Midbrain (tissue), 1 donor: ENCODE data around the gene SPOCK1.

Source experiments
- DNase-seq: peaks from one replicate; lab custom pipeline; 2025; lab: John Stamatoyannopoulos, UW

The SPOCK1 gene

GRCh38 chr5:137361280-137361679 lies 137.8 kb downstream of the SPOCK1 start:
- DNase-seq: no peak

- DNase-seq: no peak
Measured at GRCh38 chr5:137360607-137361006, 138.5 kb downstream of the SPOCK1 start.

- DNase-seq: no peak
Measured at GRCh38 chr5:137359941-137360340, 139.2 kb downstream of the SPOCK1 start.

- DNase-seq: no peak
Measured at GRCh38 chr5:137357436-137357835, 141.7 kb downstream of the SPOCK1 start.

- no peak for DNase-seq
Measured at GRCh38 chr5:137356127-137356526, 143.0 kb downstream of the SPOCK1 start.

- DNase-seq: no peak
Measured at GRCh38 chr5:137355708-137356107, 143.4 kb downstream of the SPOCK1 start.

- DNase-seq: no peak
Measured at GRCh38 chr5:137352095-137352494, 147.0 kb downstream of the SPOCK1 start.

- no peak for DNase-seq
Measured at GRCh38 chr5:137350791-137351190, 148.3 kb downstream of the SPOCK1 start.

- peak; percentile 48 for DNase-seq
Measured at GRCh38 chr5:137348759-137349158, 150.4 kb downstream of the SPOCK1 start.

GRCh38 chr5:137347865-137348264 lies 151.3 kb downstream of the SPOCK1 start:
- no peak for DNase-seq

- no peak for DNase-seq
Measured at GRCh38 chr5:137346281-137346680, 152.8 kb downstream of the SPOCK1 start.

- no peak for DNase-seq
Measured at GRCh38 chr5:137345396-137345795, 153.7 kb downstream of the SPOCK1 start.

GRCh38 chr5:137344723-137345322 lies 154.3 kb downstream of the SPOCK1 start:
- peak; percentile 73 for DNase-seq

GRCh38 chr5:137344021-137344420 lies 155.1 kb downstream of the SPOCK1 start:
- DNase-seq: no peak

GRCh38 chr5:137342764-137343163 lies 156.4 kb downstream of the SPOCK1 start:
- DNase-seq: no peak

GRCh38 chr5:137341831-137342230 lies 157.3 kb downstream of the SPOCK1 start:
- DNase-seq: no peak

GRCh38 chr5:137340881-137341280 lies 158.2 kb downstream of the SPOCK1 start:
- DNase-seq: no peak

GRCh38 chr5:137336565-137337120 lies 162.5 kb downstream of the SPOCK1 start:
- peak; percentile 31 for DNase-seq

GRCh38 chr5:137336161-137336560 lies 163.0 kb downstream of the SPOCK1 start:
- DNase-seq: no peak

- no peak for DNase-seq
Measured at GRCh38 chr5:137335493-137335892, 163.6 kb downstream of the SPOCK1 start.

GRCh38 chr5:137333928-137334327 lies 165.2 kb downstream of the SPOCK1 start:
- no peak for DNase-seq

- no peak for DNase-seq
Measured at GRCh38 chr5:137333475-137333874, 165.7 kb downstream of the SPOCK1 start.

GRCh38 chr5:137332296-137332695 lies 166.8 kb downstream of the SPOCK1 start:
- no peak for DNase-seq
